NCI-H2107 (cell line): ENCODE results near the gene POU4F2.
"Not testable (repeated sequence)": the region's sequence is repeated elsewhere in the genome, so short reads cannot be mapped to it uniquely, and the experiment has no call there.

Experiments used
- DNase-seq: peaks from one replicate; lab custom pipeline; 2025; lab: John Stamatoyannopoulos, UW

Gene POU4F2

GRCh38 chr4:146654687-146655520 is 16.2 kb downstream of the POU4F2 start:
- no peak for DNase-seq

GRCh38 chr4:146655521-146655856 is 16.8 kb downstream of the POU4F2 start:
- DNase-seq: no peak

GRCh38 chr4:146661367-146661766 is 22.7 kb downstream of the POU4F2 start:
- no peak for DNase-seq

- DNase-seq: not testable (repeated sequence)
Observed at GRCh38 chr4:146663968-146664311, 25.2 kb downstream of the POU4F2 start.

GRCh38 chr4:146674829-146675570 is 36.3 kb downstream of the POU4F2 start:
- no peak for DNase-seq
